HUES48 (cell line): ENCODE results near the gene SLC25A27.

Source experiments
- H3K27ac ChIP-seq: one replicate; pipeline ENCODE4 v1.7.0; 2013; ENCODE audit warnings: low read depth, low read length, inconsistent platforms
- H3K27me3 ChIP-seq: 2 replicates; pipeline ENCODE4 v1.6.1; 2013; ENCODE audit warnings: mild to moderate bottlenecking, low read length; ENCODE audit not compliant: control insufficient read depth, insufficient read depth
- H3K36me3 ChIP-seq: 2 replicates; pipeline ENCODE4 v1.6.1; 2013; ENCODE audit warnings: low read length; ENCODE audit not compliant: control insufficient read depth, insufficient read depth
- H3K4me1 ChIP-seq: 2 replicates; pipeline ENCODE4 v1.6.1; 2013; ENCODE audit warnings: mild to moderate bottlenecking, low read length; ENCODE audit not compliant: control insufficient read depth, insufficient read depth
- H3K4me3 ChIP-seq: 2 replicates; pipeline ENCODE4 v1.5.1; 2013; ENCODE audit warnings: mild to moderate bottlenecking, low read depth, low read length
- H3K9ac ChIP-seq: 2 replicates; pipeline ENCODE4 v1.6.1; 2013; ENCODE audit warnings: mild to moderate bottlenecking, low read depth, low read length, moderate library complexity
- H3K9me3 ChIP-seq: 2 replicates; pipeline ENCODE4 v1.6.1; 2013; ENCODE audit warnings: low read length; ENCODE audit not compliant: control insufficient read depth, insufficient read depth

The SLC25A27 gene

DNA sequence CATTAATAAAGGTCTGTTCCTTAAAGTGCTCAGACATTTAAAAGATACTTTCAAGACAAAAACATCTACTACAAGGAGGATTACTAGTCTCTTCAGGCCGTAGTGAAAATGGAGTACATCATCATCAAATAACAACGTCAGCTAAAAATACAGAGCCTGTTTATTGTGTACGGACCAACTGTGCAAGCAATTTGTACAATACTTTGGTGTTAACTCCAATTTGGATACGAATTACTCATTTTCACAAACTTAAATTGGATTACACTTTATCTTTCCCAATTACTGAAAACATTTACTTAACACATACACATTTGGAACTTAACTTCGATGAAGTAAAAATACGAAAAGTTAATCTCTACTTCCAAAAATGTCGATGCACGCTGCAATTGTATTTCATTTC lies 959 bp upstream of the SLC25A27 start:
- H3K4me1 ChIP-seq, result peaks cover 11% of the 10 kb centered on the region; the same call in 1 of the 2 replicates
- no peaks in the 10 kb centered on the region for H3K36me3 ChIP-seq
- peak overlapping the region; percentile 29; the same call in 1 of the 2 replicates for H3K9ac ChIP-seq
- H3K9me3 ChIP-seq, result no peaks in the 10 kb centered on the region
- H3K27me3 ChIP-seq, result peaks cover 17% of the 10 kb centered on the region
- peak overlapping the region; percentile 82 for H3K4me3 ChIP-seq
- H3K27ac ChIP-seq, result no peak overlapping the region

DNA sequence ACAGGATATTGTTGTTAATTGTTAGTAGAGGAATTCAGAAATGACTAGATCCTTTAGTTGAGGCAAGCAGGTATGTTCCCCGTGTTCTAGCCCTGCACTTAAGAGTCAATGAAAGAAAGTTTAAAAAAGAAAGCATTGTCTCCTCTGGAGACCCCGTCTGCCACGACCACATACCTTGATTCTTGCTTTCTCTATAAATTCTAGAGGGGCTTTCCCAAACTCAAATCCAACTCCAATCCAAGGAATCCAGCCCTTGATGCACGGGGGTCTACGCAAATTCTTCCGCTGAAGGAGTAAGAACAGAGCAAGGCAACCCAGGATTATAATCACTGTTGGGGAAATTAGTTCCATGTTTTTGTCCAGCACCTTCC lies 558 bp upstream of the SLC25A27 start:
- peaks cover 17% of the 10 kb centered on the region for H3K27me3 ChIP-seq
- H3K36me3 ChIP-seq, result no peaks in the 10 kb centered on the region
- peak overlapping the region; percentile 82 for H3K4me3 ChIP-seq
- H3K27ac ChIP-seq, result peak overlapping the region; percentile 37
- no peaks in the 10 kb centered on the region for H3K9me3 ChIP-seq
- peak overlapping the region; percentile 60 for H3K9ac ChIP-seq
- H3K4me1 ChIP-seq, result peaks cover 11% of the 10 kb centered on the region; the same call in 1 of the 2 replicates

DNA sequence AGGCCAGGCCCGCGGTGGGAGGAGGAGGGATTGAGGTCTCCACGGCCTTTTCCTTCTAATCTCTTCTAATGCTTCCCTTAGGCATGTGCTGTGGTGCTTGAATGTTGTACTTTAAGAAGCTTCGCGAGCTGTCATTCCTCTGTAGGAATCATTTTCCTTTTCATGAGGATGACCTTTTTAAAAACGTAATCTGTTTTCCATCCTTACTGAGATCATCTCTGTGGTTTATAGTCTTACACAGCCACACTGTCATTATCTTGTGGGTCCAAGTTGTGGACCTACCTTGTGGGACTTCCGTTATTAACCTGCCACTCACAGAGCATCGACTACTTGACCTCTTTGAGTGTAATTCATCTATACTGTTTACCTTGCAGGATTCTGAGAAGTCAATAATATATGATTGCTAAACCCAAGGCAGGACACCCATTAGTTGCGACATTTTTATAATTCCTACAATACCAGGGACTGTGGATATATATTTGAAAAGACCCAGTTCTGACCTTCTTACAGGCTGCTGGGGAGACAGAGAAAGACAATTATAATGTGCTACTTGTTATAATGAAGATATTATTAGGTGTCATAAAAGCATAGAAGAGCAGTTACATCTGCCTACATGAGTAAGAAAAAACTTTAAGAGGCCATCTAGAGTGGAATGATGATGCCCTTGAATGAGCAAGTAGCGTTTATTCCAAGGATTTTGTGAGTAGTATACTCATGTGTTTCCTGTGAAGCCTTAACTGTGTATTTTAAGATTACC lies 842 bp downstream of the SLC25A27 start:
- no peak overlapping the region for H3K9ac ChIP-seq
- no peaks in the 10 kb centered on the region for H3K36me3 ChIP-seq
- no peak overlapping the region for H3K27ac ChIP-seq
- peaks cover 11% of the 10 kb centered on the region; the same call in 1 of the 2 replicates for H3K4me1 ChIP-seq
- H3K4me3 ChIP-seq, result peak overlapping the region; percentile 82
- no peaks in the 10 kb centered on the region for H3K9me3 ChIP-seq
- H3K27me3 ChIP-seq, result peaks cover 17% of the 10 kb centered on the region

DNA sequence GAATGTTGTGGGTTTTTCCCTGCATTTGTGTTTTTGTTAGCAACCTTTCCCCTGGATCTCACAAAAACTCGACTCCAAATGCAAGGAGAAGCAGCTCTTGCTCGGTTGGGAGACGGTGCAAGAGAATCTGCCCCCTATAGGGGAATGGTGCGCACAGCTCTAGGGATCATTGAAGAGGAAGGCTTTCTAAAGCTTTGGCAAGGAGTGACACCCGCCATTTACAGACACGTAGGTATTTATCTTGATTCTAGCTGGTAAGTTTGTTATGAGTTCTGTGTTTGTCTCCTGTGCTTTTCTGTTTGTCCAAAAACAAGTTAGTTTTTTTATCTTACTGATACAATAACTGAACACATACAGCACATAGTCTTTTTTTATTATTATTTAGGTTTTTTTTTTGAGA lies 3.0 kb downstream of the SLC25A27 start:
- Histone ChIP-seq H3K27ac (no peak overlapping the region), H3K4me3 (no peak overlapping the region), H3K9ac (no peak overlapping the region), H3K4me1 (peaks cover 11% of the 10 kb centered on the region; the same call in 1 of the 2 replicates), H3K9me3 (no peaks in the 10 kb centered on the region), H3K27me3 (peaks cover 17% of the 10 kb centered on the region), H3K36me3 (no peaks in the 10 kb centered on the region)

DNA sequence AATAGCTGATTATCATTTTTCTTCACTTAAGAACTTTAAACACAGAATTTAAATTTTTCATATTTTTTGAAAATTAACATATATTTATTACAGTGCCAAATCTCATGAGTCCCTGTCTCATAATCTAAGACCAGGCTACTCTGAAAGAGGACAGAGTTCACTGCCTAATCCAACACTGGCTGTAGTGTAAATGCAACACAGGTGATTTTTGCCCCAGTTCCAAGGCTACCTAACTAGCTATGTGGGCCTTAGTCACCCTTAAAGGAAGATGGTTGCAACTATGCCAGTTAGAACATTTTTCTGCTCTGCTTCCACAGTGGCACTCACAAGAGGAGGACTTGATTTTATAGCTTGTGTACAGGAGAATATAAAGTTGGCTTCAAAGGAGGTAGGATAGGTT lies 4.9 kb downstream of the SLC25A27 start:
- H3K27me3 ChIP-seq, result peaks cover 17% of the 10 kb centered on the region
- no peak overlapping the region for H3K27ac ChIP-seq
- no peak overlapping the region for H3K9ac ChIP-seq
- no peaks in the 10 kb centered on the region for H3K9me3 ChIP-seq
- peaks cover 4% of the 10 kb centered on the region; the same call in 1 of the 2 replicates for H3K4me1 ChIP-seq
- no peak overlapping the region for H3K4me3 ChIP-seq
- no peaks in the 10 kb centered on the region for H3K36me3 ChIP-seq

DNA sequence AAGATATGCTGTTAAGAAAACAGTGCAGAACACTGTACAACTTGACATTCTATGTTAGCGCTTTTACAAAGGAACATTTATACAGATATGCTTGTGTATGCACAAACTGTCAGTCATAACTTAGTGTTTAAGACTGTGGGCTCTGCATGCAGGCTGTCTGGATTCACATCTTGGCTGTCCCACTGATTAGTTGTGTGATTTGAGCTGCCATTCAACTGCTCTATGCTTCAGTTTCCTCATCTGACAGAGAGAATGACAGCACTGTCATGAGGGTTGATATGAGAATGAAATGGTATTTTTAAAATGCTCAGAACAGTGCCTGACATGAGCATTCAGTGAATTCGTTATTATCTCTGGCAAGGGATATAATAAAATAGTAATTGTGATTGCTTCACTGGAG lies 8.7 kb downstream of the SLC25A27 start:
- no peak overlapping the region for H3K9ac ChIP-seq

DNA sequence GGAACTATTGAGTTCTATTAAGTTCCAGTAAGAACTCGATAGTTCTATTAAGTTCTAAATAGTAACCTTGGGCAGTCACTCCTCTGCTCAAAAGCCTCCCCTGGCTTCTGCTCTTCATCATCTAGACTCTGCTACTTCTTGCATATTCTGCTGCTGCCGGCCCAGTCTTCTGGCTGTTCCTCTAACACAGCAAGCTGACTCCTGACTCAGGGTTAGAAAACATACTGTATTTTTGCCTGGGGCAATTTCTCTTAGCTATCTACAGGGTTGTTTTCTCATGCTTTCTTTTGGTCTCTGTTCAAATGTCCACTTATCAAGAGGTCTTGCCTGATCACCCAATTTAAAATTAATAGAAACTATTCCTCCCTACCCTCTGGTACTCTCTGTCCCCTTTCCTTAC lies 14.6 kb downstream of the SLC25A27 start:
- no peak overlapping the region for H3K4me3 ChIP-seq
- H3K27me3 ChIP-seq, result no peaks in the 10 kb centered on the region
- H3K27ac ChIP-seq, result no peak overlapping the region
- no peaks in the 10 kb centered on the region for H3K4me1 ChIP-seq
- no peaks in the 10 kb centered on the region for H3K9me3 ChIP-seq
- no peak overlapping the region for H3K9ac ChIP-seq
- no peaks in the 10 kb centered on the region for H3K36me3 ChIP-seq

More for the DNA sequence above, 8.7 kb downstream of the SLC25A27 start:
- no peak overlapping the region for H3K27ac ChIP-seq
- no peaks in the 10 kb centered on the region for H3K27me3 ChIP-seq
- no peaks in the 10 kb centered on the region for H3K9me3 ChIP-seq
- no peaks in the 10 kb centered on the region for H3K4me1 ChIP-seq
- no peak overlapping the region for H3K4me3 ChIP-seq
- H3K36me3 ChIP-seq, result no peaks in the 10 kb centered on the region

DNA sequence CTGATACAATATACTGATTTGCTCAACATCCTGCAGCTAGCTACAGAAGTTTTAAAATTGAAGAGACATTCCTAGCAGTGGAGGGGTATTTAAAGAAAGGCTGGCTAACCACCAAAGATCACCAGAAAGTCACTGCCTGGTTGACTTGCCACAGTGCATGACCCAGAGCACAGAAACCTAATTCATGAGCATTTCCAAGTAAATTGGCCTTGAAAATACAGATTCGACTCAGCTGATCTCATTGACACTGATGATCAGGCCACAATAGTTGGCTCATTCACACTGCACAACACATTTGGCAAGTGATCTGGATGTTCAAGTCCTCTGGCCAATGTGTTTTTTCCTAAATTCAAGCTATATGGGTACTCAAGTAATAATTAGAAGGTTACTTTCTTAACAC lies 21.6 kb downstream of the SLC25A27 start:
- no peak overlapping the region for H3K27ac ChIP-seq
- H3K27me3 ChIP-seq, result no peaks in the 10 kb centered on the region

DNA sequence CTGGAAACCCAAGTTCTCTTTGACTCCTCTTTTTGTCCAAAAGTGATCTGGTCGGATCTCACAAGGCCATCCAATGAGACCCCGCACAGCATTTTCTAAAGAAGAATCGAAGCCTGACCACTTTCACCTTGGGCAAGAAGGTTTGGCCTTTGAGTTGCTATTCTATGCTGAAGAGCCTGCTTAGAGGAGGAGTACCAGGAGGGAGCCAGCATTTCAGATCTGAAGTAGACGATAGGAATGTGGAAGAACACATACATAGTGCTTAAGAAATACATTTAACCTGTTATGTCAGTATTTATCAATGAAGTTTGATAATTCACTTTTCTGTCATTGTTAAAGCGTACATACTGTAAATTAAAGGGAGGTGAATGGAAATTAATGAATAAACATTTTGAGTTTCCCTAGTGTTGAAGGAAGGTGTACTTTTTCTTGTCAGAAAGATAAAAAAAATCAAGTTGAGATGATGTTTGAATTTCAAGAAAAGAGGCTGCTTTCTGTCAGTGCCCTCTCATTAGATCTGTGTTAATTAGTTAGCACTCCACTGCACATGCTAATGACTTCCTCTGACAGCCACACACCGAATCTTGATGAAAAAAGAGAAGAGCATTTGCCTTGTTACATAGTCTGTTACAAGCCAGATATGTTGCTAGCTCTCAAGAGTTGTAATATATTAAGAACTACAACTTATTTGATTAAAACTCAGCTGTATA lies 24.0 kb downstream of the SLC25A27 start:
- Histone ChIP-seq H3K9ac (no peak overlapping the region), H3K4me3 (no peak overlapping the region), H3K27ac (no peak overlapping the region), H3K36me3 (no peaks in the 10 kb centered on the region), H3K9me3 (no peaks in the 10 kb centered on the region), H3K27me3 (no peaks in the 10 kb centered on the region), H3K4me1 (peaks cover 4% of the 10 kb centered on the region; the same call in 1 of the 2 replicates)

More for the DNA sequence above, 21.6 kb downstream of the SLC25A27 start:
- Histone ChIP-seq H3K36me3 (no peaks in the 10 kb centered on the region), H3K9ac (no peak overlapping the region), H3K4me1 (peaks cover 4% of the 10 kb centered on the region; the same call in 1 of the 2 replicates), H3K4me3 (no peak overlapping the region), H3K9me3 (no peaks in the 10 kb centered on the region)

DNA sequence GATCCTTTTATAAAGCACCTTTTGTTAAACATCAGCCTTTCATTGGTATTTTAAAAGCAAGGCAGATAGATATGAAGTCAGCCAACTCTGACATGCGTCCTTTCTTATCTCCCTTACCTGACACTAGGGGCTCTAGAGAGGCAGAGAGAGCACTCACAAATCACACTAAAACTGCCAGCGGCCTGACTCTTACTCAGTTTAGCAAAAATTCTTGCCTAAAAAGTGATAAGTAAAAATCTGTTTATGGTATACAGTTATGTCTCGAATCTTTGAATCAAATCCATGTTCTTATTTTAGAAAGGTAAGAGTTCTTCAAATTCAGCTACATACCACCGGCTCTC lies 24.5 kb downstream of the SLC25A27 start:
- Histone ChIP-seq H3K9me3 (no peaks in the 10 kb centered on the region), H3K27me3 (no peaks in the 10 kb centered on the region), H3K4me3 (no peak overlapping the region), H3K9ac (no peak overlapping the region), H3K36me3 (no peaks in the 10 kb centered on the region), H3K4me1 (peaks cover 4% of the 10 kb centered on the region; the same call in 1 of the 2 replicates), H3K27ac (no peak overlapping the region)

DNA sequence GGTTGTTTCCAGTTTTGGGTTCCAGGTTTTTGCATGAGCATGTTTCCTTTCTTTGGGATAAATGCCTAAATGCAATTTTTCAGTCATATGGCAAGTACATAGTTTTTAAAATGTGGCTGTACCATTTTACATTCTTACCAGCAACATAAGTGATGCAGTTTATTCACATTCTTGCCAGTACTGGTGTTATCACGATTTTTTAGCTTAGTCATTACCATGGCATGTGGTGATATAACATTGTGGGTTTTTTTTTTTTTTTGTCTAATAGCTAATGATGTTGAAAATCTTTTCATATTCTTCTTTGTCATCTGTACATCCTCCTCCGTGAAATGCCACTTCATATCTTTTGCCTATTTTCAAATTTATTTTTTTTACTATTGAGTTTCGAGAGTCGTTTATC lies 32.0 kb downstream of the SLC25A27 start:
- H3K36me3 ChIP-seq, result no peaks in the 10 kb centered on the region
- no peaks in the 10 kb centered on the region for H3K9me3 ChIP-seq
- no peak overlapping the region for H3K4me3 ChIP-seq
- no peaks in the 10 kb centered on the region for H3K27me3 ChIP-seq
- H3K4me1 ChIP-seq, result no peaks in the 10 kb centered on the region
- no peak overlapping the region for H3K27ac ChIP-seq
- H3K9ac ChIP-seq, result no peak overlapping the region
